Kidney (tissue), 14 donors: ENCODE data around the gene HOXB5. TPM values are rescaled to one million over a fixed set of nuclear protein-coding genes. Genes with fewer than 3 reads are reported as not detected.
A peak's percentile ranks its signal among the peaks of the same experiment; 100 is the strongest.

Experiments
- DNase-seq, 5 donors: peaks; one replicate each; pipeline ENCODE4 v3.0.0-alpha.2; 2013 to 2020
- FAIRE-seq: peaks from 2 replicates; lab custom pipeline; 2012; peaks lifted over from hg19 to GRCh38; lab: Jason Lieb, UNC
- H3K27ac ChIP-seq, 2 donors: one replicate each; pipeline ENCODE4 v1.7.0; 2013; ENCODE audit warnings: low read depth in 2 of 2, low read length in 2 of 2, inconsistent platforms in 1 of 2
- H3K27me3 ChIP-seq: one replicate; pipeline ENCODE4 v1.7.1; 2013; ENCODE audit warnings: low read length, inconsistent platforms; ENCODE audit not compliant: control insufficient read depth, insufficient read depth
- H3K36me3 ChIP-seq, 3 donors: one replicate each; pipeline versions ENCODE4 v1.7.0 to v1.7.1; 2013; ENCODE audit warnings: low read length in 3 of 3, control low read depth in 1 of 3, inconsistent platforms in 1 of 3; ENCODE audit not compliant: insufficient read depth in 3 of 3, control insufficient read depth in 2 of 3
- H3K4me1 ChIP-seq, 3 donors: one replicate each; pipeline versions ENCODE4 v1.7.0 to v1.7.1; 2013; ENCODE audit warnings: low read length in 3 of 3, inconsistent platforms in 1 of 3, low read depth in 1 of 3; ENCODE audit not compliant: control insufficient read depth in 2 of 3, insufficient read depth in 2 of 3
- H3K4me3 ChIP-seq, 3 donors: one replicate each; pipeline versions ENCODE4 v1.7.0 to v1.8.1; 2013; ENCODE audit warnings: low read length in 3 of 3, control low read depth in 1 of 3, inconsistent platforms in 1 of 3
- H3K9ac ChIP-seq, 3 donors: one replicate each; pipeline versions ENCODE4 v1.7.0 to v1.7.1; 2013; ENCODE audit warnings: low read length in 3 of 3, control low read depth in 1 of 3, inconsistent platforms in 1 of 3
- H3K9me3 ChIP-seq, 3 donors: one replicate each; pipeline versions ENCODE4 v1.7.0 to v1.7.1; 2013; ENCODE audit warnings: low read length in 3 of 3, control low read depth in 1 of 3, inconsistent platforms in 1 of 3; ENCODE audit not compliant: control insufficient read depth in 2 of 3, insufficient read depth in 1 of 3
- intact Hi-C: fragments of 100-400 bp; cut with DNase I; formaldehyde crosslinking; loops from one replicate; pipeline ENCODE4 v1.11.1; 2022
- polyA plus RNA-seq: library from polyadenylated mRNA; stranded (reverse); fragments of 350-450 nt; fragmentation: Illumina TruSeq; extraction: RNeasy Lipid Tissue Mini Kit (QIAGEN cat#74804); gene quantifications from one replicate; pipeline ENCODE4 v1.2.3, GENCODE V29; 2014; ENCODE audit warnings: low read depth, low replicate concordance; ENCODE audit not compliant: insufficient read depth
- total RNA-seq: library from RNA; stranded (reverse); fragmentation: NEBNext Ultra II Directional; extraction: Animal tissue kit (Norgen Biotek cat#: 25700); gene quantifications from one replicate; pipeline ENCODE4 v1.2.1, GENCODE V29; 2021
- TF ChIP-seq, protein P1 (sequence below): IDR thresholded peaks from 3 replicates; pipeline ENCODE4 v1.5.1; 2012; ENCODE audit warnings: mild to moderate bottlenecking, moderate library complexity, borderline replicate concordance; ENCODE audit not compliant: insufficient read depth; ENCODE audit errors: extremely low read depth
- donor health status: control.
- donor health status: control.
- donor health status: control.
- donor health status: control.
- donor health status: control.
- donor health status: DM: yes; HTN: yes; CAD: no.
- donor health status: Normal renal cell carcinoma (clear cell type).

HOXB5 gene
- total and polyA plus RNA-seq, 2 donors from 2014 or later, result 12.3 to 27.0 TPM

- Histone ChIP-seq H3K27me3 (no peaks in the 10 kb centered on the region), H3K9ac (peak overlapping the region; percentile 23 to 82 (median 68)), H3K36me3 (no peaks in the 10 kb centered on the region), H3K9me3 (no peaks in the 10 kb centered on the region), H3K27ac (peak overlapping the region; percentile 81 to 86), H3K4me1 (peaks cover 14 to 29% (median 28%) of the 10 kb centered on the region in 3 donors), H3K4me3 (peak overlapping the region in 2 of 3 donors; percentile 32 to 51)
- DNase-seq (no peak), FAIRE-seq (no peak)
- intact Hi-C loops, result no loop called here
- TF ChIP-seq, protein P1, sequence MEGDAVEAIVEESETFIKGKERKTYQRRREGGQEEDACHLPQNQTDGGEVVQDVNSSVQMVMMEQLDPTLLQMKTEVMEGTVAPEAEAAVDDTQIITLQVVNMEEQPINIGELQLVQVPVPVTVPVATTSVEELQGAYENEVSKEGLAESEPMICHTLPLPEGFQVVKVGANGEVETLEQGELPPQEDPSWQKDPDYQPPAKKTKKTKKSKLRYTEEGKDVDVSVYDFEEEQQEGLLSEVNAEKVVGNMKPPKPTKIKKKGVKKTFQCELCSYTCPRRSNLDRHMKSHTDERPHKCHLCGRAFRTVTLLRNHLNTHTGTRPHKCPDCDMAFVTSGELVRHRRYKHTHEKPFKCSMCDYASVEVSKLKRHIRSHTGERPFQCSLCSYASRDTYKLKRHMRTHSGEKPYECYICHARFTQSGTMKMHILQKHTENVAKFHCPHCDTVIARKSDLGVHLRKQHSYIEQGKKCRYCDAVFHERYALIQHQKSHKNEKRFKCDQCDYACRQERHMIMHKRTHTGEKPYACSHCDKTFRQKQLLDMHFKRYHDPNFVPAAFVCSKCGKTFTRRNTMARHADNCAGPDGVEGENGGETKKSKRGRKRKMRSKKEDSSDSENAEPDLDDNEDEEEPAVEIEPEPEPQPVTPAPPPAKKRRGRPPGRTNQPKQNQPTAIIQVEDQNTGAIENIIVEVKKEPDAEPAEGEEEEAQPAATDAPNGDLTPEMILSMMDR, result no peak
Measured at GRCh38 chr17:48571826-48572417, 21.7 kb downstream of the HOXB5 start.

DNA sequence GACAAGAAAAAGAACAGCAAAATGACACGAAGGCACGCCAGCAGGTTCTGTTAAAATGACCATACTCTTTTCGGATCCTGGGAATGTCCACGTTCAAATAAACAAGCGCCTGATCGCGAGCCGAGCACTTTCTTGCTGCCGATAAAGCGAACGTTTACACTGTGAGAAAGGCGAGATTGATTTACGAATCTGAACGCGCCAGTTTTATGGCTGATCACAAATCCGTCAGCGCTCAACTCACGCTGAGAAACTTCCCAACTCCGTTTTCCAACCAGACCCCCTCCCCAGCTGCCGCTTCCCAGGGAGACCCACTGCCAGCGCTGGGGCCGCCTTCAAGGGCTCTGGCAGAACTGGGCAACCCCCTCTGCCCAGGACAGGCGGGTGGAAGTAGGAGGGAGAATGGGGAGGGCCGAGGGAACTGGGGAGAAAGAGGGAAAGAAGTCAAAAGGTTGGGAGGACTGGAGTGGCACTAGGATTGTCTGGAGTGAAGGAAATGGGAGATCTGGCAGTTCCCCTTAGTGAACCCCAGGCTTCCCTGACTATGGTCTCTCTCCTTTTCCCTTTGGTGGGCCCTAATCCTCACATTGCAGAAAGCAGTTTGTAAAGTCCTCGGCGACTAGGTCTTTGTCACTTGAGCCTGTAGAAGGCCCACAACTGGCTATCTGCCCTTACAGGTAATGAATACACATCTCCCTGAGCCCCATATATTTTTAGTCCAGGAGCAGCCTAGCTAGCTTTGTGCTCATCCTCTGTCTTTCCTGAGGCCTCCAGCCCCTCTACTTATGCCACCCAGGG lies 22.4 kb downstream of the HOXB5 start:
- no peaks in the 10 kb centered on the region for H3K9me3 ChIP-seq
- H3K4me1 ChIP-seq, result peaks cover 17 to 35% (median 33%) of the 10 kb centered on the region in 3 donors
- intact Hi-C loops, result no loop called here
- FAIRE-seq (no peak), DNase-seq (peak in 4 of 5 donors; percentile 83 to 93 (median 88))
- peak overlapping the region; percentile 32 to 51 (median 34) for H3K4me3 ChIP-seq
- no peaks in the 10 kb centered on the region for H3K27me3 ChIP-seq
- TF ChIP-seq, protein P1, result no peak
- H3K9ac ChIP-seq, result peak overlapping the region; percentile 1 to 82 (median 68)
- H3K36me3 ChIP-seq, result peaks cover 0 to 5% (median 0%) of the 10 kb centered on the region in 3 donors
- H3K27ac ChIP-seq, result peak overlapping the region; percentile 81 to 86

- FAIRE-seq, result no peak
- H3K4me3 ChIP-seq, result peak overlapping the region in 2 of 3 donors; percentile 13 to 51
- H3K9me3 ChIP-seq, result no peaks in the 10 kb centered on the region
- intact Hi-C loops, result no loop called here
- H3K36me3 ChIP-seq, result peaks cover 2 to 5% (median 2%) of the 10 kb centered on the region in 3 donors
- TF ChIP-seq, protein P1, result no peak
- no peak for DNase-seq
- no peaks in the 10 kb centered on the region for H3K27me3 ChIP-seq
- peak overlapping the region; percentile 81 to 86 for H3K27ac ChIP-seq
- H3K4me1 ChIP-seq, result peaks cover 23 to 38% (median 35%) of the 10 kb centered on the region in 3 donors
- peak overlapping the region; percentile 1 to 82 (median 43) for H3K9ac ChIP-seq
Measured at GRCh38 chr17:48570325-48571023, 23.1 kb downstream of the HOXB5 start.
